ENCODE measurements around the gene ZSWIM6.

The ZSWIM6 gene

DNA sequence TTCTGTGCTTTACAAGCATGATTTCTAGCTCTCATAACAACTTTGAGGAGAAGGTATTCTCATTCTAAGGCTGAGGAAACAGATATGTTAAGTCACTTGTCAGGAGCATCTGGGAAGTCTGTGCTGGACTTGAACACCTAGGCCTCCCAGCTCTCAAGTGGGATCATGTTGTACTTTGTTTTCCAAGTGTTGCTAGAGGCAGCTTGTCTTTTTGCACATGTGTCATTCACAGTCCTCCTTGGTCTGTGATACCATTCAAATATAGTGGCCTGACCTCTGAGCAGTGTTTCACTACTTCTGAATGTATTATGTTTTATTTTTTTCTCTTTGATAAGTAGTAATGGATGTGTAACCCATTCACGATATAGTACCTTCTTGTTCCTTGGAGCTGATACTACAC is 21.2 kb downstream of the ZSWIM6 start:
- H3K4me2 ChIP-seq, result peak overlapping the region in 2 of 11 experiments; percentile 8 to 37; a peak in 1 of 22 replicates
- no peak overlapping the region for H3K27ac ChIP-seq

DNA sequence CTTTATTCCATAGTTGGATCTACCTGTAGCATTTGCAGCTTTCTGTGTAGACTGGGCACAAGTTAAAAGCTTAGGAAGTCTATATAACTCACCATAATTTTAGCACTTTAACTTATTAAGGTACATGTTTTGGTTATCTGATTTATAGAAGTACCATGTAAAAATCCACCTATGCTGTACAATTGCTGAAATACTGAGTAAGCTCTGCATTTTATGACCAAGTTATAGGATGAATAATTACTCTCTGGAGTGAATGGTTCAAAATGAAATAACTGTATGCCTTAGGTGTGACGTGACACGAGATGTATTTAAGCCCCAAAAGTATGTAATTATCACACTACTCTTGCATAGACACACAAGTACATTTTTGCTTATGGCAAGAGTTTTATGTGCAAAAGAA is 22.1 kb downstream of the ZSWIM6 start:
- Histone ChIP-seq H3K4me2 (no peak overlapping the region), H3K27me3 (no peaks in the 10 kb centered on the region), H4K20me1 (peaks cover 43 to 97% (median 82%) of the 10 kb centered on the region in 11 experiments; a peak in 20 of 22 replicates), H3K9me3 (replicated peaks in 1 of 11) (peaks cover 16 to 21% (median 17%) of the 10 kb centered on the region in 11 experiments), H3K27ac (no peak overlapping the region), H3K4me3 (no peak overlapping the region), H3K4me1 (peaks cover 5 to 52% (median 13%) of the 10 kb centered on the region in 10 experiments; a peak in 16 of 20 replicates), H3K9ac (no peak overlapping the region), H3K36me3 (peaks cover 2 to 35% (median 8%) of the 10 kb centered on the region in 11 experiments; a peak in 13 of 22 replicates)
- TF ChIP-seq Cebpa-rat (IDR thresholded peaks at IDR 0.05), result no peak

More for the DNA sequence above, 21.2 kb downstream of the ZSWIM6 start:
- Histone ChIP-seq H3K4me3 (no peak overlapping the region), H4K20me1 (peaks cover 36 to 97% (median 82%) of the 10 kb centered on the region in 11 experiments; a peak in 20 of 22 replicates), H3K27me3 (no peaks in the 10 kb centered on the region), H3K36me3 (peaks cover 0 to 26% (median 8%) of the 10 kb centered on the region in 11 experiments; a peak in 13 of 22 replicates), H3K9me3 (replicated peaks in 1 of 11) (peaks cover 16 to 21% (median 17%) of the 10 kb centered on the region in 11 experiments), H3K9ac (no peak overlapping the region), H3K4me1 (peaks cover 11 to 52% (median 21%) of the 10 kb centered on the region in 10 experiments; a peak in 19 of 20 replicates)
- no peak for TF ChIP-seq Cebpa-rat (IDR thresholded peaks at IDR 0.05)

- Histone ChIP-seq H3K9ac (no peak overlapping the region), H3K4me3 (no peak overlapping the region), H3K36me3 (peaks cover 11 to 65% (median 35%) of the 10 kb centered on the region in 11 experiments; a peak in 20 of 22 replicates), H3K9me3 (replicated peaks in 1 of 11) (peaks cover 16 to 21% (median 17%) of the 10 kb centered on the region in 11 experiments), H3K27ac (no peak overlapping the region), H3K4me2 (no peak overlapping the region), H3K4me1 (peaks cover 0 to 37% (median 5%) of the 10 kb centered on the region in 10 experiments; a peak in 7 of 20 replicates), H4K20me1 (peaks cover 43 to 97% (median 83%) of the 10 kb centered on the region in 11 experiments; a peak in 19 of 22 replicates), H3K27me3 (no peaks in the 10 kb centered on the region)
- no peak for TF ChIP-seq Cebpa-rat (IDR thresholded peaks at IDR 0.05)
Measured at GRCh38 chr5:61357745-61358144, 25.7 kb downstream of the ZSWIM6 start.

DNA sequence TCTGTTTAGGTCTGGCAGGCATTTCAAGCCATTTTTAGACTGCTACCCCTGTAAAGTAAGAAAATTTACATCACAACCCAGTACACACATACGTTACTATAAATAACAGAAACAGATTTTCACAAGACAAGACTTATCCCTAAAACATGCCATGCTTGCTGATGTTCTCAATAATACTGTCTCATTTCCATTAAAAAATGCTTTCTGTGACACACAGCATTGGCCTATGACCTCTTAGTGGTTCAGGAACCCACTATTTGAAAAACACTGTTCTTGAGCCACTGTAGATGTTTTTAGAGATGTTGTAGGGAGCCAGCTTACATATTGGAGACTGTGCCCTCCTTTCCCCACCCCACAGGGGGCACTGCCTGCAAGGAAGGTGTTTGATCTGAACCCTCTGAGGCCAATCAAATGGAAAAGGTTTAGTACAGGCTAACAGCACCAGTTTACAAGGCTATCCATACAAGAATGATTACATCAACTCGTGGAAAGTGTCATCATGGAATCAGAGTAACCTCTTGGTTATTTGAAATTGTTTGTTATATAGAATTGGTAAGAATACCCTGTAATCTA is 30.8 kb downstream of the ZSWIM6 start:
- Histone ChIP-seq H3K4me2 (no peak overlapping the region), H4K20me1 (peaks cover 53 to 99% (median 91%) of the 10 kb centered on the region in 11 experiments; a peak in 18 of 22 replicates), H3K4me3 (no peak overlapping the region), H3K36me3 (peaks cover 11 to 66% (median 37%) of the 10 kb centered on the region in 11 experiments; a peak in 20 of 22 replicates), H3K4me1 (peaks cover 4 to 59% (median 15%) of the 10 kb centered on the region in 10 experiments; a peak in 15 of 20 replicates), H3K27ac (no peak overlapping the region), H3K9me3 (replicated peaks in 1 of 11) (peaks cover 0 to 6% (median under 1%) of the 10 kb centered on the region in 11 experiments; a peak in 16 of 22 replicates), H3K9ac (no peak overlapping the region), H3K27me3 (no peaks in the 10 kb centered on the region)
- no peak for TF ChIP-seq Cebpa-rat (IDR thresholded peaks at IDR 0.05)

- Histone ChIP-seq H3K4me2 (no peak overlapping the region), H4K20me1 (peaks cover 53 to 99% (median 91%) of the 10 kb centered on the region in 11 experiments; a peak in 18 of 22 replicates), H3K4me1 (peaks cover 4 to 53% (median 15%) of the 10 kb centered on the region in 10 experiments; a peak in 15 of 20 replicates), H3K4me3 (no peak overlapping the region), H3K9me3 (replicated peaks in 1 of 11) (0 out of 22 replicates have a peak, but pooled peaks cover 0 to 3% (median 0%) of the 10 kb centered on the region in 11 experiments), H3K9ac (no peak overlapping the region), H3K27me3 (no peaks in the 10 kb centered on the region), H3K36me3 (peaks cover 11 to 69% (median 37%) of the 10 kb centered on the region in 11 experiments; a peak in 21 of 22 replicates), H3K27ac (no peak overlapping the region)
- no peak for TF ChIP-seq Cebpa-rat (IDR thresholded peaks at IDR 0.05)
Measured at GRCh38 chr5:61363401-61364114, 31.5 kb downstream of the ZSWIM6 start.

GRCh38 chr5:61366497-61367240 is 34.6 kb downstream of the ZSWIM6 start:
- Histone ChIP-seq H4K20me1 (peaks cover 31 to 99% (median 77%) of the 10 kb centered on the region in 11 experiments; a peak in 16 of 22 replicates), H3K9me3 (replicated peaks in 1 of 11) (0 out of 22 replicates have a peak, but pooled peaks cover 0 to 3% (median 0%) of the 10 kb centered on the region in 11 experiments), H3K27me3 (no peaks in the 10 kb centered on the region), H3K4me2 (peak overlapping the region in 8 of 11 experiments; percentile 5 to 53 (median 31); a peak in 11 of 22 replicates), H3K9ac (no peak overlapping the region; a peak in 1 of 22 replicates), H3K4me1 (peaks cover 4 to 31% (median 14%) of the 10 kb centered on the region in 10 experiments; a peak in 15 of 20 replicates), H3K27ac (no peak overlapping the region; a peak in 1 of 22 replicates), H3K36me3 (peaks cover 11 to 67% (median 26%) of the 10 kb centered on the region in 11 experiments; a peak in 21 of 22 replicates), H3K4me3 (no peak overlapping the region)
- TF ChIP-seq Cebpa-rat (IDR thresholded peaks at IDR 0.05), result no peak

- no peak overlapping the region for H3K9ac ChIP-seq
- H3K27ac ChIP-seq, result no peak overlapping the region
- no peak overlapping the region for H3K4me2 ChIP-seq
- no peak overlapping the region for H3K4me3 ChIP-seq
- H3K36me3 ChIP-seq, result peaks cover 15 to 68% (median 29%) of the 10 kb centered on the region in 11 experiments
- peaks cover 4 to 21% (median 13%) of the 10 kb centered on the region in 10 experiments; a peak in 15 of 20 replicates for H3K4me1 ChIP-seq
- H4K20me1 ChIP-seq, result peaks cover 20 to 95% (median 46%) of the 10 kb centered on the region in 11 experiments; a peak in 16 of 22 replicates
- peaks cover 0 to 29% (median 26%) of the 10 kb centered on the region in 11 experiments; a peak in 19 of 22 replicates for H3K9me3 ChIP-seq (replicated peaks in 1 of 11)
- no peaks in the 10 kb centered on the region for H3K27me3 ChIP-seq
- no peak for TF ChIP-seq Cebpa-rat (IDR thresholded peaks at IDR 0.05)
Measured at GRCh38 chr5:61370506-61370905, 38.4 kb downstream of the ZSWIM6 start.

GRCh38 chr5:61371474-61371873 is 39.4 kb downstream of the ZSWIM6 start:
- Histone ChIP-seq H3K4me1 (peaks cover 3 to 11% (median 7%) of the 10 kb centered on the region in 10 experiments; a peak in 15 of 20 replicates), H3K4me2 (no peak overlapping the region)

More at GRCh38 chr5:61371474-61371873, 39.4 kb downstream of the ZSWIM6 start:
- H3K9me3 ChIP-seq (replicated peaks in 1 of 11), result peaks cover 0 to 29% (median 26%) of the 10 kb centered on the region in 11 experiments; a peak in 19 of 22 replicates
- H3K27ac ChIP-seq, result no peak overlapping the region
- H4K20me1 ChIP-seq, result peaks cover 14 to 85% (median 36%) of the 10 kb centered on the region in 11 experiments; a peak in 16 of 22 replicates
- no peak overlapping the region for H3K9ac ChIP-seq
- H3K4me3 ChIP-seq, result no peak overlapping the region
- peaks cover 15 to 60% (median 29%) of the 10 kb centered on the region in 11 experiments for H3K36me3 ChIP-seq
- TF ChIP-seq Cebpa-rat (IDR thresholded peaks at IDR 0.05), result no peak
- no peaks in the 10 kb centered on the region for H3K27me3 ChIP-seq
